COLO829 (cell line): ENCODE measurements around the gene NRN1L.
"Not testable (repeated sequence)": the region's sequence is repeated elsewhere in the genome, so short reads cannot be mapped to it uniquely, and the experiment has no call there.

Experiments used
- DNase-seq: peaks from one replicate; pipeline ENCODE4 v3.0.0; 2012; ENCODE audit warnings: low spot score

Gene NRN1L

DNA sequence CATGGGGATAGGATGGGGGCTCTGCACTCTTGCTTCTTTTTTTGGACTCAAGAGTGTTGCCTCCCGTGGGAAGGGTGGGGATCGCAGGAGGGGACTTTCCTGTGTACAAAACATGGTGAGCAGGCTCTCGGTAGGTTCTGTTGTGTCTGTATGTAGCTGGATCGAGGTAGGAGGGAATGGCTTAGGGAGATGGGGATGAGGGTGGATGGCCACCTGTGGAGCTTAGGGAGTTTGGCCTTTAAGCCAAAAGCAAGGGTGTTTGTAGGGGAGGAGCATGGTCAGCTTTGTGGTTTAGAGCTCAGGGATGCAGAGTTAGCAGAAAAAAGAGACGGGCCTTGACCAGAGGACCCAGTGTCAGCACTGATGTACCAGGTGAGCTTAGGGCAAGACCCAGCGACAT, 22.8 kb upstream of the NRN1L start:
- no peak for DNase-seq

DNA sequence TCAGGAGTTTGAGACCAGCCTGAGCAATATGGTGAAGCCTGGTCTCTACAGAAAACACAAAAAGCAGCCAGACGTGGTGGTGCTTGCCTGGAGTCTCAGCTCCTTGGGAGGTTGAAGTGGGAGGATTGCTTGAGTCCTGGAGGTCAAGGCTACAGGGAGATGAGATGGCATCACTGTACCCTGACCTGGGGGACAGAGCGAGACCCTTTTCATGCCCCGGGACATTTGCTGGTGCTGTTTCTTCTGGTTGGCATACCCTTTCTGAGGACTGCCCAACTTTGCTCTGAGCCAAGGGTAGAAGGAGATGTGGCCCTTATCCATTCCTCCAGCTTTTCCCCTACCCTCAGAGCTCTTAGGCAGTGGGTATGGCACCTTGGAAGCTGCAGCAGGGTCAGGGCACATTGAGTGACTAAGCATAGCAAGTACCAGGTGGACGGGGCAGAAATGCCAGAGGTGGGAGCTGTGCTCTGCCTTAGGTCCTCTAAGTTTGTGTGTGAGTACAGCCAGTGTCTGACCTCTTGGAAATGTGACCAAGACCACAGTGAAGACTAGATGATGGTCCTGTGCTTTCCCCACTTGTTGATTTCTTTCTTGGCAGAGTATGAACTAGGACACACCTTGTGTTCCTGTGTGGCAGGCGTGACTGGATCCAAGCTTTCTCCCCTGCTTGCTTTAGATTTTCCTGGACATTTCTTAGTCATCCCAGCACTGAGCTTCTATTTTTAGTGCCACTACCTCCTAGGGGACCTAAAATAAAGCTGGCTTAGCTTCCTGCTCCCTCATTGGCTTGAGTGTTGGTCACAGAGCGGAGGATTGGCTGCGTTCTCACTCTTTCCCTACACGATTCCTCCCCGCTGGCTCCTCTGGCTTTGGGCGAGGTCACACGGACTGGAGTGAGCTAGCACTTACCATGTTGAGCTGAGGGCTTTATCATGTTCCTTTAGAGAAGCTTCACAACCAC, 21.8 kb upstream of the NRN1L start:
- no peak for DNase-seq

DNA sequence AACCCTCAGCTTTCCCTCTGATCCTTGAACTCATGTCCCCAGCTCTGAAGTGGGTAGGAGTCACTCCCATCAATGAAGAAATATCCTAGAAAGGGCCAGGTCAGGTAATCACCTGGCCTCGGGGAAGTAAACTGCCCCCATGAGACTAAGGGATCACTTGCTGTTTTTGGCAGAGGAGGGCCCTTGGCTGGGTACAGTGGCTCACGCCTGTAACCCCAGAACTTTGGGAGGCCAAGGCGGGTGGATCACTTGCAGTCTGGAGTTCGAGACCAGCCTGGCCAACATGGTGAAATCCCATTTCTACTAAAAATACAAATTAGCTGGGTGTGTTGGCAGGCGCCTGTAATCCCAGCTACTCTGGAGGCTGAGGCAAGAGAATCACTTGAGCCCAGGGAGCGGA, 20.6 kb upstream of the NRN1L start:
- not testable (repeated sequence) for DNase-seq

DNA sequence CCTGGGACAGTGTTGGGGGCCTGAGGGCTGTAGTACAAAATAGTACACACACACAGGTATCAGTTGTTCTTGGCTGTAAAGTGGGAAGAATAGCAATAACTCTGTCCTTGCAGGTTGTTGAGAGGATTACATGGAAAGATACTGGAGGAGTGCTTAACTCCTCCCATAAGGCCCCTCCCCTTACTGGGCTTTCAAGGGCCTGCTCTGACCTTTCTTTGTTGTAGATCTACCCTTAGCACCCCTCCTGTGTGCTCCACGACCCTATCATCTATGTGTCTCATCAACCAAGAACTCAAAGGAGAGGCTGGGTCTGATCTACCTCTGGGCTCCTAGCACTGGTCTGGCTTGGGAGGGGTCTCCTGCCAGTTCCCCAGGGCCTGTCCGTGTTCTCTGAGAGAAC, 20.1 kb upstream of the NRN1L start:
- no peak for DNase-seq

DNA sequence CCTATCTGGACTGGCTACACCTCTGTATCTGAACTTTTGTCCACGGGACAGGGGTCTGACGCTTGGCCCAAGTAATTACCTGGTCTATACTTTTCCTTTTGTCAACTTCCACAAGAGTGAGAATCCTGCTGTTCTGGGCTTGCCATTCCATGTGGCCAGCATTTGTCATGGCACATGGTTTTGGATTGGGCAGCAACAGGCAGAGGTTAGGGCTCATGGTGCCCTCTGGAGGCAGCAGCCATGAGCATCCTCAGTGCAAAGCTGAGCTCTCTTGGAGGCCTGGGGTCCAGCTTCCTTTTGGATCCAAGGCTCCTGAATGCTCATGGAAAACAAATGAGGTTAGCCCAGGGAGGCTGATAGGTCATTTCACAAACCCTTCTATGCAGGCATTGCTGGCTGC, 19.4 kb upstream of the NRN1L start:
- DNase-seq = no peak

DNA sequence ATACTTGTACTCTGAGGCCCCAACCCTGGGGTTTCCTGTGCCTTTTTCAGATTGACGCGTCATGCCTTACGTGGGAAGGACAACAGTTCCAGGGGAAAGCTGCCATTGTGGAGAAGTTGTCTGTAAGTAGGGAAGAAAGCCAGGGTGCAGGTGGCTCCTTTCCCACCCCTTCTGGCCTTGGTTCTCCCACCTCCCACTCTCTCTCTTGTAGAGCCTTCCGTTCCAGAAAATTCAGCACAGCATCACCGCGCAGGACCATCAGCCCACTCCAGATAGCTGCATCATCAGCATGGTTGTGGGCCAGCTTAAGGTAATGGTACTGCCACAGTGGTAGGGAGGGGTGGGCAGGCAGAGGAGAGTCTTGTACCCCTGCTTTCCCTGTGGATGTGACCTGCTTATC, 16.4 kb upstream of the NRN1L start:
- DNase-seq = no peak

DNA sequence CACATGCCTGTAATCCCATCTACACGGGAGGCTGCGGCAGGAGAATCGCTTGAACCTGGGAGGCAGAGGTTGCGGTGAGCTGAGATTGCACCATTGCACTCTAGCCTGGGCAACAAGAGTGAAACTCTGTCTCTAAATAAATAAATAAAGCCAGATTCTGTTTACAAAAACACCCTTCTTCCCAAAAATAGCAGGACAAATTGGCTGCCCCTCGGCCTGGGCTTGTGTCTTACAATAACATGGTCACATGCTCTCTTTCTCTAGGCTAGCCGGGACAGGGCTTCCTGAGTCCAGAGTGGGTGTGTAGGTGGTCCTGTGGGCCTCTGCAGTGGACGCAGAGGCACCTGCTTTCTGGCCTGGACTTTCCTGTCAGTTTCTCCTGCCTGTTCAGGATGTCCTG, 15.0 kb upstream of the NRN1L start:
- DNase-seq = no peak

DNA sequence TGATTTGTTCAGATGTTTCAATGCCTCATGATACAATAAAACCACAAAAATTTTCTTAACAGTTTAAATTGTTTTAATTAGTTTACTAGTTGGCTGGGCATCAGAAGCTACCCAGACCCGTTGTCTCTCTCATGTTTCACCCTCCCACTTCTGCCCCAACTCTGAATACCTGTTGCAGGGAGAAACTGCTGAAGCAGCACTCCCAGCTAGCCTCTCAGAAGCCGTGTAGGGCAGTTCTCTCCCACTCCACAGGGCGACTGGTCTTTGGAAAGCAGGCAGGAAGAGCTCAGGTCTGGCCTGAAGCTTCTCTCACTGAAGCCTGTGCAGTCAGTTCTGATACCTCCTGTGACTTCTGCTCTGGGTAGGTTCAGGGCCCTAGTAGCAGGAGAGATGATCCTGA, 13.4 kb upstream of the NRN1L start:
- DNase-seq = no peak

DNA sequence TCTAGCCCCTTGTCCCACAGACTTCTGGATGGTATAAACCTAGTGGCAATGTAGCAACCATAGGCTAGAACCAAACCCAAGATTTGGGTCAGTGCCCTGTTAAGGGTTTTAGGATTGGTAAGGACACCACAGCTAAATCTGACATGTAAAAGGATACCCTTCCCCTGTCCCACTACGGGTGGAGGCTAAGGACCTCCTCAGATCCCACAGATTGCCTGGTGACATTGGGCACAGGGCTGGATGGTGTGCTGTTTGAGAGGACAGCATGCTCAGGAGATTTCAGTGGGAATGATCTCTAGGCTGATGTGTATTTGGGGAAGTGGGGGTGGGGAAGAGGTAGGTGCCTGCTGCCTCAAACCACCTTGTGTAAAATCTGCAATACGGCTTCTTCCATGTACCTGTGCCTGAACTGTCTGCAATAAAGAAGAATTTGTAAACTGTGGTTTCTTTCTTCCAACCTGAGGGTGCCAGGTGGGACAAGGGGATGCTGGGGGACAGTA, 12.5 kb upstream of the NRN1L start:
- no peak for DNase-seq

DNA sequence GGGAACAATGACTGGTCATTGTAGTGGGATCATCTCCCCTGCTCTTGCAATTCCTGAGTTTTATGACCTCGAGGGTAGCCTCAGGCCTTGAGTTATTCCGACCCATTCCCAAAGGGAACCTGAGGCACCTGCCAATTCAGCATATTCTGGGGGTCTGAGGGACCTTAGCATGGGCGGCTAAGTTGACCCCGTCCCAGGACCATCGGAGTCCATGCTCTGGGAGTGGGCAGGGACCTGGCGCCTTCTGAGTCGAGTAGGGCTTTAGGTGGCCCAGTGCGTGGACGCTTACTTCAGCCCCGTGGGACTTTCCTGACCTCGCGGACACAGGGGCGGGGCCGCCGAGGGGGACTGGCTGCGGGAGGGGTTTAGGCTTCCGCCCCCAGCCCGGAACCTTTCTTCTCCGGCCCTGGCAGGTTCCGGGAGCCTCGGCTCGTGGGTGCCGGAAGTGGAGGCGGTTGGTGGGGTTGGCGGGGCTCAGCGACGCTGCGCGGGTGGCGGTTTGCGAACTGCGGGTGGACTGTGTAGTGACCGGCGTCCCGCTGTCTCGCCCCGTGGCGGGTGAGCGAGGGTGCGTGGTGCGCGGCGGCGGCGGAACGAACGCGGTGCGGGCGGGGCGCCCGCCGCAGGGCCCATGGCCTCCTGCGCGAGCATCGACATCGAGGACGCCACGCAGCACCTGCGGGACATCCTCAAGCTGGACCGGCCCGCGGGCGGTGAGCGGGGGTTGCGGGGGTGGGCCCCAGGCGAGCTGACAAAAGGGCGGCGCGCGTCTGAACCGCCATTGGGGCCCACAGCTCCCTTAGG, 11.9 kb upstream of the NRN1L start, which contains the start of gene EDC4:
EDC4 (plus strand) TSS at position 422 of the 804 bp plus-strand sequence; CDS start at position 632, 210 bp downstream.
- peak; percentile 82 for DNase-seq

DNA sequence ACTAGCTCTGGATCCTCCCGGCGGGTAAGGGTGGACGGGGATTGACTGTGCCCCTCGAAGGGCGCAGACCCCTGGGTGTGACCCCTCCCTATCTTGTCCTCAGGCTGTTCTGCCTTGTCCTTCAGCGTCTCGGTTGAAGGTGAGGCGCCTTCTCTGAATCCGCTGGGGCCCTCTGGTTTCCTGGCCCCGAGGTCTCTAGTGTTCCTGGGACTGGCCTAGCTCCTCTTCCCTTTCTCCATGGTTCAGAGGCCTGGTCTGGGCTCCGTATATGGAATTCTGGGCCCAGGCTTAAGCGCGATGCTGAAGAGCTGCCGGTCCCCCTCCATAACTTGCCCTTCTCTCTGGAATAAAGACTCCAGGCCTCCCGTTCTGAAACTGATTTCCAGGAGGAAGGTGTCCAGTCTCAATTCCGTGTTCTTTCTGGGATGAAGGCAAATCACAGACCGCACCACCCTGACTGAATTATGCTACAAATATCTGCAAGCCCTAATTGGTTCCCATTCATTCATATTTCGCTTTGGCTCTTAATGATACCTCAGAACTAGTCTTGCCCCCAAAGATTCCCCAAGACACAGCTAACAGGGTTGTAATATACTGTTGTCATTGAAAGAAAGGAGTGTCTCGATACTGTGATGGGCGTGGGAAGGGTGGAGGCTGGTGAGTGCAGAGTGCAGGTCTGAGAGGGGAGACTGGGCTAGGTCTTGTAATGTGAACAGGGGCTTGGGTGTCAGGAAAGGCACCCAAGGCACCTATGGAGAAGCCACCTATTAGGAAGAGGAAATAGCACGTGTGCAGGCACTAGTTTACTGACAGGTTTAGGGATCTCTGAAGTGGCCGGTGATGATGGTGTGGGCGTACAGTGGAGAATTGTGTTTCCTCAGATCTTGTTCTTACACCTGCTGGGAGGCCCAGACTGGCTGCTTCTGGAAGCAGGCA, 11.0 kb upstream of the NRN1L start:
- DNase-seq = no peak

DNA sequence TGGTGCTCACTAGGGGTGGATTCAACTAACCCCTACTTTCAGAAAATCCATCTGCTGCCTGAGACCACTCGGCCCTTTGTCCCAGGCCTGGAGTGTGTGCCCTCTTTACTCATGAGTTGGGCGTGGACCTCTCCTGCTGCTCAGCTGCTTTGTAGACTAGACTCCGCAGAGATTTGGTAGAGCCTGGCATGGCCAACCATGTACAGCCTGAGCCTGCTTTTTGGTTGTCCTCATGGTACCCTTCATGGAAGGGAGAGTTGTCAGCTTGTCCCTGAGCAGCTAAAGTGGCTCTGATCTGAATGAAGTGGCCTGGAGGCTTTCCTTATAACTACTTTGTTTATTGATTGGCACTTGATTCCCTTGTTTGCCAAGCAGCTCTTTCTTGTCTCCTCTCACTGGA, 10.3 kb upstream of the NRN1L start:
- no peak for DNase-seq

DNA sequence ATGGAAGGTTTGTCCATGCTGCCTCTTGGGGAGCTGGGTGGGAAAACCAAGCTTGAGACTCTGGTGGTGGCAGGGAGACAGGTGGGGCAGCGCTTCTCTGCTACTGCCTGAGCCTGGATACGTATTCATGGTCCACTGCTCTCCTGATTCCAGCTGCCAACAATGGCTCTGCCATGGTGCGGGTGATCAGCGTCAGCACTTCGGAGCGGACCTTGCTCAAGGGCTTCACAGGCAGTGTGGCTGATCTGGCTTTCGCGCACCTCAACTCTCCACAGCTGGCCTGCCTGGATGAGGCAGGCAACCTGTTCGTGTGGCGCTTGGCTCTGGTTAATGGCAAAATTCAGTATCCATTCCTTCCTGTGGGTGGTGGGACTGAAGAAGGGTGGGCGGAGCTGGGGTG, 7.6 kb upstream of the NRN1L start:
- no peak for DNase-seq

DNA sequence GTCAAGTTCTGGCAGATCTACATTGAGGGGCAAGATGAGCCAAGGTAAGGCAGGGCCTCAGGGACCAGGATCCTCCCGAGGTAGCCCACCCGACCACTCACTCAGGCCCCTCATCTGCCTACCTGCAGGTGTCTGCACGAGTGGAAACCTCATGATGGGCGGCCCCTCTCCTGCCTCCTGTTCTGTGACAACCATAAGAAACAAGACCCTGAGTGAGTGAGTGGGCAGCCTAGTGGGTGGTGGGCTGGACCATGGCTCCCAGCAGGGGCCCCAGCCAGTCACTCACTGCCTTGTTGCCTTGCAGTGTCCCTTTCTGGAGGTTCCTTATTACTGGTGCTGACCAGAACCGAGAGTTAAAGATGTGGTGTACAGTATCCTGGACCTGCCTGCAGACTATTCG, 6.5 kb upstream of the NRN1L start:
- no peak for DNase-seq

DNA sequence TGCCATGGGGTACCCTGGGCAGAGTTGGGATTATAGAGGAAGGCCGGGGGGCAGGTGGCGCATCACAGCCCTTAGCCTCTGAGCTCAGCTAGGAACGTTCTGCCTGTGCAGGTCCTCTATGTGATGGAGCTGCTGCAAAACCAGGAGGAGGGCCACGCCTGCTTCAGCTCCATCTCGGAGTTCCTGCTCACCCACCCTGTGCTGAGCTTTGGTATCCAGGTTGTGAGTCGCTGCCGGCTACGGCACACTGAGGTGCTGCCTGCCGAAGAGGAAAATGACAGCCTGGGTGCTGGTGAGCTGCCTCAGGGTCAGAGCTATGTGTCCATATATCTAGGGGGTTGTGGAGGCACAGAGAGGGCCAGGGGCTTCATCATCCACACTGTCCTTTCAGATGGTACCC, 5.8 kb upstream of the NRN1L start:
- DNase-seq = no peak

DNA sequence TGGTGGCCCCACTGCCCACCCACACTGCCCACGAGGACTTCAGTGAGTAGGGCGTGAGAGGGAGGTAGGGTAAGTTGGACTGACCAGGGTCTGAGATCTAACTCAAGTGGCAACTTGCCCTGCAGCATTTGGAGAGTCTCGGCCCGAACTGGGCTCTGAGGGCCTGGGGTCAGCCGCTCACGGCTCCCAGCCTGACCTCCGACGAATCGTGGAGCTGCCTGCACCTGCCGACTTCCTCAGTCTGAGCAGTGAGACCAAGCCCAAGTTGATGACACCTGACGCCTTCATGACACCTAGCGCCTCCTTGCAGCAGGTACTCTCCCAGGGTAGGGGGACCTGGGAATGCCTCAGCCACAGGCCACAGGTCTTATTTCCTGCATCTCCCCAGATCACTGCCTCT, 5.2 kb upstream of the NRN1L start:
- DNase-seq = no peak

DNA sequence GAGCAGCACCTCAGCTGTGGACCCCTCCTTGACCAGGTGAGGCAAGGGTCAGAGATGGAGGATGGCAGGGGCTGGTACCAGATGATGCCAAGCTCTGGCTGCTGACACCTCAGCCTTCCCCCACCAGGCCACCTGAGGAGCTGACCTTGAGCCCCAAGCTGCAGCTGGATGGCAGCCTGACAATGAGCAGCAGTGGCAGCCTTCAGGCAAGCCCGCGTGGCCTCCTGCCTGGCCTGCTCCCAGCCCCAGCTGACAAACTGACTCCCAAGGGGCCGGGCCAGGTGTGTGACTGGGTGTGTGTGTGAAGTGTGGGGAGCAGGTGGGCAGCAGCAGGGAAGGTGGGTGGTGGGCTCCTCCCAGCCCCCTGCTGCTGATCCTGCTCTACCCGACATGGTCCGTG, 4.7 kb upstream of the NRN1L start:
- no peak for DNase-seq

DNA sequence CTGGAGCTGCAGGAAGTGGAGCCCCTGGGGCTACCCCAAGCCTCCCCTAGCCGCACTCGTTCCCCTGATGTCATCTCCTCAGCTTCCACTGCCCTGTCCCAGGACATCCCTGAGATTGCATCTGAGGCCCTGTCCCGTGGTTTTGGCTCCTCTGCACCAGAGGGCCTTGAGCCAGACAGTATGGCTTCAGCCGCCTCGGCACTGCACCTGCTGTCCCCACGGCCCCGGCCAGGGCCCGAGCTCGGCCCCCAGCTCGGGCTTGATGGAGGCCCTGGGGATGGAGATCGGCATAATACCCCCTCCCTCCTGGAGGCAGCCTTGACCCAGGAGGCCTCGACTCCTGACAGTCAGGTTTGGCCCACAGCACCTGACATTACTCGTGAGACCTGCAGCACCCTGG, 4.1 kb upstream of the NRN1L start:
- no peak for DNase-seq

DNA sequence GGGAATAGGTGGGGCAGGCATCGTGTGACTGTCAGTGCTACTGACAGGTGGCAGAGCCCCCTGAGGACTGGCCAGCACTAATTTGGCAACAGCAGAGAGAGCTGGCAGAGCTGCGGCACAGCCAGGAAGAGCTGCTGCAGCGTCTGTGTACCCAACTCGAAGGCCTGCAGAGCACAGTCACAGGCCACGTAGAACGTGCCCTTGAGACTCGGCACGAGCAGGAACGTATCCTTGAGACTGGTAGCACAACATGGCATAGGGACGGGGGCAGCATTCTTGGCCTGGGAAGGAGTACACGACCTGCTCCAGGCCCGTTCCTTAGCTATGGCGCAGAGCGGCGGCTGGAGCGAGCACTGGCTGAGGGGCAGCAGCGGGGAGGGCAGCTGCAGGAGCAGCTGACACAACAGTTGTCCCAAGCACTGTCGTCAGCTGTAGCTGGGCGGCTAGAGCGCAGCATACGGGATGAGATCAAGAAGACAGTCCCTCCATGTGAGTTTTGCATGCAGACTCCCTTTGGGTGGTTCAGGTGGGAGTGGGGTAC, 3.0 kb upstream of the NRN1L start:
- no peak for DNase-seq

DNA sequence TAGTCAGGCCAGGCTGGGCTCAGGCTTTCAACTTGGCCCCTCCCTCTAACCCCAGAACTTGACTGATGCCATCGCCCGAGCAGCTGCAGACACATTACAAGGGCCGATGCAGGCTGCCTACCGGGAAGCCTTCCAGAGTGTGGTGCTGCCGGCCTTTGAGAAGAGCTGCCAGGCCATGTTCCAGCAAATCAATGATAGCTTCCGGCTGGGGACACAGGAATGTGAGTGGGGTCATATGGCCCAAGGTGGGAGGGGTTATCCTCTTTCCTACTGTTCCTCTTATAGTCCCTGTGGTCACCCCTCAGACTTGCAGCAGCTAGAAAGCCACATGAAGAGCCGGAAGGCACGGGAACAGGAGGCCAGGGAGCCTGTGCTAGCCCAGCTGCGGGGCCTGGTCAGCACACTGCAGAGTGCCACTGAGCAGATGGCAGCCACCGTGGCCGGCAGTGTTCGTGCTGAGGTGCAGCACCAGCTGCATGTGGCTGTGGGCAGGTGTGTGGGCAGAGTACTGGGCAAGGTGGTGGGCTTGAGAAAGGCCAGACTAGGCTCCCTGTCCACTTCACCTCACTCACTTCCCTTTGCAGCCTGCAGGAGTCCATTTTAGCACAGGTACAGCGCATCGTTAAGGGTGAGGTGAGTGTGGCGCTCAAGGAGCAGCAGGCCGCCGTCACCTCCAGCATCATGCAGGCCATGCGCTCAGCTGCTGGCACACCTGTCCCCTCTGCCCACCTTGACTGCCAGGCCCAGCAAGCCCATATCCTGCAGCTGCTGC, 2.1 kb upstream of the NRN1L start:
- no peak for DNase-seq
